NCI-H2171 (cell line): ENCODE measurements around the gene AFF3.

Experiments
- DNase-seq: peaks from one replicate; lab custom pipeline; 2025; lab: John Stamatoyannopoulos, UW

Gene AFF3

GRCh38 chr2:99857372-99857771 is 285.0 kb downstream of the AFF3 start:
- DNase-seq = no peak

- no peak for DNase-seq
Observed at GRCh38 chr2:99856119-99856518, 286.3 kb downstream of the AFF3 start.

- DNase-seq = no peak
Observed at GRCh38 chr2:99854236-99854852, 288.0 kb downstream of the AFF3 start.

- peak; percentile 3 for DNase-seq
Observed at GRCh38 chr2:99852956-99853355, 289.4 kb downstream of the AFF3 start.

- no peak for DNase-seq
Observed at GRCh38 chr2:99852376-99852934, 289.9 kb downstream of the AFF3 start.

GRCh38 chr2:99851811-99852210 is 290.6 kb downstream of the AFF3 start:
- no peak for DNase-seq

GRCh38 chr2:99851089-99851488 is 291.3 kb downstream of the AFF3 start:
- no peak for DNase-seq

- no peak for DNase-seq
Observed at GRCh38 chr2:99850084-99850710, 292.2 kb downstream of the AFF3 start.

GRCh38 chr2:99846462-99847107 is 295.8 kb downstream of the AFF3 start:
- no peak for DNase-seq

GRCh38 chr2:99845296-99845695 is 297.1 kb downstream of the AFF3 start:
- DNase-seq = no peak

- DNase-seq = no peak
Observed at GRCh38 chr2:99842451-99842850, 299.9 kb downstream of the AFF3 start.

- DNase-seq = no peak
Observed at GRCh38 chr2:99841749-99842148, 300.6 kb downstream of the AFF3 start.

- no peak for DNase-seq
Observed at GRCh38 chr2:99840831-99841230, 301.6 kb downstream of the AFF3 start.

- DNase-seq = no peak
Observed at GRCh38 chr2:99836690-99837605, 305.4 kb downstream of the AFF3 start.

GRCh38 chr2:99834426-99834825 is 308.0 kb downstream of the AFF3 start:
- no peak for DNase-seq

- DNase-seq = no peak
Observed at GRCh38 chr2:99833586-99834201, 308.7 kb downstream of the AFF3 start.

GRCh38 chr2:99832926-99833325 is 309.5 kb downstream of the AFF3 start:
- no peak for DNase-seq

- DNase-seq = no peak
Observed at GRCh38 chr2:99831772-99832171, 310.6 kb downstream of the AFF3 start.

GRCh38 chr2:99827296-99827999 is 314.9 kb downstream of the AFF3 start:
- no peak for DNase-seq

- no peak for DNase-seq
Observed at GRCh38 chr2:99825630-99826029, 316.8 kb downstream of the AFF3 start.

- no peak for DNase-seq
Observed at GRCh38 chr2:99824758-99825157, 317.6 kb downstream of the AFF3 start.
